Smooth muscle cell (in vitro differentiated cells): Measurements from ENCODE around the gene KANSL1. TPM values are rescaled to one million over a fixed set of nuclear protein-coding genes. Genes with fewer than 3 reads are reported as not detected.

Experiments
- DNase-seq: peaks from one replicate; lab custom pipeline; 2025; ENCODE audit not compliant: unreplicated experiment; lab: John Stamatoyannopoulos, UW
- H2AFZ ChIP-seq: fragments of 200-600 bp; sonication (generic); 2 replicates; pipeline ENCODE4 v1.6.0; 2016; ENCODE audit warnings: antibody characterized with exemption, low read depth, mild to moderate bottlenecking
- H3F3A ChIP-seq: fragments of 200-600 bp; sonication (generic); 2 replicates; pipeline ENCODE4 v1.6.0; 2017; ENCODE audit warnings: antibody characterized with exemption, low read depth
- H3K27ac ChIP-seq: fragments of 200-600 bp; sonication (generic); 2 replicates; pipeline ENCODE4 v1.5.1; 2016; ENCODE audit warnings: low read depth, mild to moderate bottlenecking
- H3K27me3 ChIP-seq: fragments of 200-600 bp; sonication (generic); 2 replicates; pipeline ENCODE4 v1.6.1; 2016; ENCODE audit warnings: low read depth, mild to moderate bottlenecking
- H3K36me3 ChIP-seq: fragments of 200-600 bp; sonication (generic); 2 replicates; pipeline ENCODE4 v1.5.1; 2016; ENCODE audit warnings: low read depth
- H3K4me1 ChIP-seq: fragments of 200-600 bp; sonication (generic); 2 replicates; pipeline ENCODE4 v1.5.1; 2016; ENCODE audit warnings: low read depth
- H3K4me2 ChIP-seq: fragments of 200-600 bp; sonication (generic); 2 replicates; pipeline ENCODE4 v1.6.0; 2016; ENCODE audit warnings: mild to moderate bottlenecking
- H3K4me3 ChIP-seq: fragments of 200-600 bp; sonication (generic); 2 replicates; pipeline ENCODE4 v1.5.1; 2016; ENCODE audit warnings: mild to moderate bottlenecking
- H3K79me2 ChIP-seq: fragments of 200-600 bp; sonication (generic); 2 replicates; pipeline ENCODE4 v1.6.0; 2016; ENCODE audit warnings: low read depth, mild to moderate bottlenecking
- H3K9ac ChIP-seq: fragments of 200-600 bp; sonication (generic); 2 replicates; pipeline ENCODE4 v1.6.0; 2016; ENCODE audit warnings: low read depth
- H3K9me3 ChIP-seq: fragments of 200-600 bp; sonication (generic); replicated peaks from 2 replicates; pipeline ENCODE4 v1.5.1; 2016; ENCODE audit warnings: low read depth
- H4K20me1 ChIP-seq: fragments of 200-600 bp; sonication (generic); 2 replicates; pipeline ENCODE4 v1.6.0; 2016; ENCODE audit warnings: low read depth
- CTCF ChIP-seq: fragments of 200-600 bp; sonication (generic); IDR thresholded peaks from 2 replicates; pipeline ENCODE4 v1.5.1; 2017; ENCODE audit warnings: borderline replicate concordance, mild to moderate bottlenecking, antibody characterized with exemption; ENCODE audit not compliant: insufficient read depth, poor library complexity, severe bottlenecking
- WGBS: methylation state at CpG from one replicate; pipeline ENCODE4 v1.1.7; 2016; ENCODE audit warnings: low lambda C conversion rate; 5-methylcytosine and 5-hydroxymethylcytosine counted together
- polyA plus RNA-seq: library from polyadenylated mRNA; unstranded; fragments of >200 nt; fragmentation: Nextera tagmentation; extraction: Ambion mirVana; gene quantifications from 2 replicates; pipeline ENCODE4 v1.2.1, GENCODE V29; 2016
- total RNA-seq: library from RNA; depleted of rRNA; stranded (reverse); fragments of >200 nt; gene quantifications from 2 replicates; pipeline ENCODE4 v1.2.3, GENCODE V29; 2014

The KANSL1 gene
- total and polyA plus RNA-seq, 2 experiments from 2014 or later = 16.9 to 69.7 TPM

- Histone ChIP-seq H3K27ac (no peak overlapping the region), H3K4me2 (no peak overlapping the region), H3K27me3 (no peaks in the 10 kb centered on the region), H2AFZ (no peak overlapping the region), H4K20me1 (no peaks in the 10 kb centered on the region), H3K36me3 (no peaks in the 10 kb centered on the region), H3K9me3 (no peaks in the 10 kb centered on the region), H3F3A (no peaks in the 10 kb centered on the region), H3K9ac (no peak overlapping the region), H3K4me1 (no peaks in the 10 kb centered on the region), H3K79me2 (no peaks in the 10 kb centered on the region), H3K4me3 (no peak overlapping the region)
- WGBS = 86% methylated on average over 31 of the region's 31 CpGs
- no peak for DNase-seq
- TF ChIP-seq CTCF = no peak
Observed at GRCh38 chr17:45983614-45984310, 209.5 kb downstream of the KANSL1 start.

- DNase-seq = no peak
- H3K36me3 ChIP-seq = no peaks in the 10 kb centered on the region
- no peak overlapping the region for H2AFZ ChIP-seq
Observed at GRCh38 chr17:45982791-45983613, 210.2 kb downstream of the KANSL1 start.

GRCh38 chr17:45981306-45981705 is 211.9 kb downstream of the KANSL1 start:
- H3K9me3 ChIP-seq = no peaks in the 10 kb centered on the region
- no peak overlapping the region for H3K27ac ChIP-seq
- no peak overlapping the region for H3K4me2 ChIP-seq
- H3K79me2 ChIP-seq = no peaks in the 10 kb centered on the region
- H4K20me1 ChIP-seq = no peaks in the 10 kb centered on the region
- WGBS = 94% methylated on average over 7 of the region's 7 CpGs
- no peak for TF ChIP-seq CTCF
- H3F3A ChIP-seq = no peaks in the 10 kb centered on the region
- no peak overlapping the region for H2AFZ ChIP-seq
- no peaks in the 10 kb centered on the region for H3K36me3 ChIP-seq
- no peak overlapping the region for H3K9ac ChIP-seq
- no peak overlapping the region for H3K4me3 ChIP-seq
- no peak for DNase-seq
- H3K27me3 ChIP-seq = no peaks in the 10 kb centered on the region
- H3K4me1 ChIP-seq = no peaks in the 10 kb centered on the region

More at GRCh38 chr17:45982791-45983613, 210.2 kb downstream of the KANSL1 start:
- Histone ChIP-seq H3K4me1 (no peaks in the 10 kb centered on the region), H3K79me2 (no peaks in the 10 kb centered on the region), H4K20me1 (no peaks in the 10 kb centered on the region), H3K9ac (no peak overlapping the region), H3K27ac (no peak overlapping the region), H3K9me3 (no peaks in the 10 kb centered on the region), H3F3A (no peaks in the 10 kb centered on the region), H3K4me2 (no peak overlapping the region), H3K4me3 (no peak overlapping the region), H3K27me3 (no peaks in the 10 kb centered on the region)
- TF ChIP-seq CTCF = no peak
- 90% methylated on average over 35 of the region's 41 CpGs for WGBS
